ENCODE results near the gene MIOX.

- no peak for TF ChIP-seq SP2 (CRISPR knock-in tag; IDR thresholded peaks at IDR 0.05)
- TF ChIP-seq RXRA (CRISPR knock-in tag; IDR thresholded peaks at IDR 0.05), result no peak
- TF ChIP-seq TARDBP (CRISPR knock-in tag; IDR thresholded peaks at IDR 0.05), result no peak
- no peak for TF ChIP-seq SUZ12 (IDR thresholded peaks at IDR 0.05; ENCODE audit: low read depth, low read length)
- no peak for TF ChIP-seq TBP (CRISPR knock-in tag; IDR thresholded peaks at IDR 0.05)
- TF ChIP-seq ZBTB7B (CRISPR knock-in tag; IDR thresholded peaks at IDR 0.05), result no peak
- TF ChIP-seq GLI4 (CRISPR knock-in tag; IDR thresholded peaks at IDR 0.05; ENCODE audit: borderline replicate concordance), result no peak
- TF ChIP-seq HDAC2 (CRISPR knock-in tag; IDR thresholded peaks at IDR 0.05), result no peak
- TF ChIP-seq RAD21 (CRISPR knock-in tag; IDR thresholded peaks at IDR 0.05), result no peak
- TF ChIP-seq NFE2L2 (IDR thresholded peaks at IDR 0.05; ENCODE audit: low read length), result no peak
- no peak for TF ChIP-seq AGO2 (optimal IDR thresholded peaks at IDR 0.05; ENCODE audit: low read depth, low read length)
- TF ChIP-seq, protein P1, sequence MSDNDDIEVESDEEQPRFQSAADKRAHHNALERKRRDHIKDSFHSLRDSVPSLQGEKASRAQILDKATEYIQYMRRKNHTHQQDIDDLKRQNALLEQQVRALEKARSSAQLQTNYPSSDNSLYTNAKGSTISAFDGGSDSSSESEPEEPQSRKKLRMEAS (IDR thresholded peaks at IDR 0.05), result no peak
- TF ChIP-seq PHF5A (CRISPR knock-in tag; IDR thresholded peaks at IDR 0.05; ENCODE audit: low read depth, unreplicated experiment), result no peak
Measured at GRCh38 chr22:50488886-50489285, 2.2 kb downstream of the MIOX start.
